K562 (cell line): ENCODE data around the gene KAZN. TPM values are rescaled to one million over a fixed set of nuclear protein-coding genes. Genes with fewer than 3 reads are reported as not detected.

ENCODE experiments used
- DIDO1 ChIP-seq: fragments of 450-650 bp; IDR thresholded peaks from 2 replicates; pipeline ENCODE4 v1.6.1; 2016; ENCODE audit warnings: low read depth, missing biosample characterization, missing genetic modification characterization
- EHMT2 ChIP-seq: fragments of 450-650 bp; IDR thresholded peaks from 2 replicates; pipeline ENCODE4 v1.6.1; 2018; ENCODE audit warnings: antibody characterized with exemption
- MIER1 ChIP-seq: fragments of 450-650 bp; IDR thresholded peaks from 2 replicates; pipeline ENCODE4 v1.6.1; 2016; ENCODE audit warnings: antibody characterized with exemption, mild to moderate bottlenecking, low read depth
- POLR2A ChIP-seq: fragments of 450-650 bp; conservative IDR thresholded peaks from 2 replicates; pipeline ENCODE4 v1.6.1; 2016
- ZBED1 ChIP-seq: IDR thresholded peaks from 2 replicates; pipeline ENCODE4 v1.6.1; 2014
- ZNF175 ChIP-seq: fragments of 200-800 bp; sonication (Bioruptor generic); IDR thresholded peaks from 2 replicates; pipeline ENCODE4 v1.6.1; 2016; ENCODE audit warnings: low read depth, mild to moderate bottlenecking, missing genetic modification characterization, missing compliant biosample characterization
- polyA plus RNA-seq, 8 experiments: library from polyadenylated mRNA; depleted of rRNA in 4 of 8; stranded (reverse) in 5 of 8; unstranded in 3 of 8; fragments of >200 nt; fragmentation: Nextera tagmentation in 2 of 8; fragmentation: Illumina TruSeq in 1 of 8; extraction: Ambion mirVana in 2 of 8; extraction: Trizol in 1 of 8; gene quantifications; 2 replicates each; pipeline versions ENCODE4 v1.2.1 to v1.2.3, GENCODE V29; 2011 to 2014; ENCODE audit warnings: inconsistent platforms in 1 of 8, missing spikeins in 1 of 8
- total RNA-seq, 7 experiments: library from RNA; depleted of rRNA in 6 of 7; stranded (reverse); fragments of >200 nt in 6 of 7; fragmentation: Illumina TruSeq in 2 of 7; extraction: Trizol in 2 of 7; gene quantifications; 2 replicates each; pipeline versions ENCODE4 v1.2.1 to v1.2.3, GENCODE V29; 2011 to 2021; ENCODE audit warnings: low replicate concordance in 1 of 7
- TF ChIP-seq, protein P1 (sequence below), 2 experiments: fragments of 450-650 bp; formaldehyde crosslinking in 1 of 2; IDR thresholded peaks; 2 replicates each; pipeline versions ENCODE4 v1.4.0 to v1.6.1; 2014 to 2020; ENCODE audit warnings: mild to moderate bottlenecking in 2 of 2, borderline replicate concordance in 1 of 2, low read depth in 1 of 2

The KAZN gene
- total and polyA plus RNA-seq, 9 of the 15 experiments (the other 6 are each of a cell fraction or from before 2014, with no cell fraction given): 2.1 to 21.6 (median 5.4) TPM

DNA sequence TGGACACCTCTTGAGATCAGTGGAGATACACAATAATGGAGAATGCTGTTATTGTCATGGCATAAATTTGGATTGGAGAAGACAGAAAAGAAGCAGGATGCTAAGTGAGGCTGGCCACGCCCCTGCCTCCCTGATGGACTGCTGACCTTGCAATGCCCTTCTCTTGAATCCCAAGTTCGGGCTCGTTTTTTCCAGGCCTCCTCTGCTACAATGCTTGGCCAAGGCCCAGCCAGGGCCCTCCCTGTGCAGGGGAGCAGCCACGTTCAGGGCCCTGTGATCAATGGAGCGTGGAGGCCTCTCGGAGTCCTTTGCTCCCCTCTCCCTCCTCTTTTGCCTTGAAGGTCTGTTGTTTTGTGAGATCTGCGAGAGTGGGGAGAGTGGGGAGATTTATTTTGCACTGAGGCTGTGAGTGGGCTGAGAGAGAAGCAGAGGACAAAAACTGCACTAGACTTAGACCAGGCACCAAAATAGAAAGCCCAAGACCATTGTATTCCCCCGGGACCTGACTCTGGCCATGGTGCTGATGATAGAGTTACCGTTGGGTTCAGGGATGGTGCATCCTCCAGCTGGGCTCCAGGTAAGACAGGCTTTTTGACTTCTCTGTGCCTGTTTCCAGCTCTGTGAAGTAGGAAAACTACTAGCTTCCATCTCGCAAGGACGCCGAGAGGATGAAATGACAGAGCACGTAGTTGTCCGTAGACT, 268.6 kb downstream of the KAZN start (continued):
- TF ChIP-seq, protein P1, sequence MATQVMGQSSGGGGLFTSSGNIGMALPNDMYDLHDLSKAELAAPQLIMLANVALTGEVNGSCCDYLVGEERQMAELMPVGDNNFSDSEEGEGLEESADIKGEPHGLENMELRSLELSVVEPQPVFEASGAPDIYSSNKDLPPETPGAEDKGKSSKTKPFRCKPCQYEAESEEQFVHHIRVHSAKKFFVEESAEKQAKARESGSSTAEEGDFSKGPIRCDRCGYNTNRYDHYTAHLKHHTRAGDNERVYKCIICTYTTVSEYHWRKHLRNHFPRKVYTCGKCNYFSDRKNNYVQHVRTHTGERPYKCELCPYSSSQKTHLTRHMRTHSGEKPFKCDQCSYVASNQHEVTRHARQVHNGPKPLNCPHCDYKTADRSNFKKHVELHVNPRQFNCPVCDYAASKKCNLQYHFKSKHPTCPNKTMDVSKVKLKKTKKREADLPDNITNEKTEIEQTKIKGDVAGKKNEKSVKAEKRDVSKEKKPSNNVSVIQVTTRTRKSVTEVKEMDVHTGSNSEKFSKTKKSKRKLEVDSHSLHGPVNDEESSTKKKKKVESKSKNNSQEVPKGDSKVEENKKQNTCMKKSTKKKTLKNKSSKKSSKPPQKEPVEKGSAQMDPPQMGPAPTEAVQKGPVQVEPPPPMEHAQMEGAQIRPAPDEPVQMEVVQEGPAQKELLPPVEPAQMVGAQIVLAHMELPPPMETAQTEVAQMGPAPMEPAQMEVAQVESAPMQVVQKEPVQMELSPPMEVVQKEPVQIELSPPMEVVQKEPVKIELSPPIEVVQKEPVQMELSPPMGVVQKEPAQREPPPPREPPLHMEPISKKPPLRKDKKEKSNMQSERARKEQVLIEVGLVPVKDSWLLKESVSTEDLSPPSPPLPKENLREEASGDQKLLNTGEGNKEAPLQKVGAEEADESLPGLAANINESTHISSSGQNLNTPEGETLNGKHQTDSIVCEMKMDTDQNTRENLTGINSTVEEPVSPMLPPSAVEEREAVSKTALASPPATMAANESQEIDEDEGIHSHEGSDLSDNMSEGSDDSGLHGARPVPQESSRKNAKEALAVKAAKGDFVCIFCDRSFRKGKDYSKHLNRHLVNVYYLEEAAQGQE (IDR thresholded peaks at IDR 0.05; ENCODE audit: borderline replicate concordance): peak; percentile 89
- TF ChIP-seq, protein P1 (CRISPR knock-in tag; IDR thresholded peaks at IDR 0.05; ENCODE audit: low read depth): peak; percentile 31; the same call in 1 of the 2 replicates
- TF ChIP-seq MIER1 (peak; percentile 56; the same call in 1 of the 2 replicates), ZNF175 (no peak), DIDO1 (tag) (no peak), ZBED1 (no peak), POLR2A (no peak), EHMT2 (peak; percentile 72)
